Measurements from ENCODE around the gene TERB2. TPM values are rescaled to one million over a fixed set of nuclear protein-coding genes. Genes with fewer than 3 reads are reported as not detected.
"Not testable (repeated sequence)": the region's sequence is repeated elsewhere in the genome, so short reads cannot be mapped to it uniquely, and the experiment has no call there.

TERB2 gene
- total and polyA plus RNA-seq, 2 donors (not counting 3 experiments of a cell fraction or from before 2014, with no cell fraction given), result not detected

GRCh38 chr15:45020222-45020900 lies 63.9 kb downstream of the TERB2 start:
- H3K9ac ChIP-seq (replicated peaks; ENCODE audit: extremely low read depth, insufficient read depth, low read length); dilution Hi-C loops (cut with MboI; ENCODE audit: extremely low pct_ligation_motif_present, low sequenced_read_pairs); H4K20me1 ChIP-seq (replicated peaks; ENCODE audit: control insufficient read depth, extremely low read depth, insufficient read depth, low read length); H3K79me2 ChIP-seq (ENCODE audit: control insufficient read depth, insufficient read depth, low read length); H2AFZ ChIP-seq (ENCODE audit: low read depth, low read length); POLR2A ChIA-PET; H3K27me3 ChIP-seq (ENCODE audit: control insufficient read depth in 2 of 2, insufficient read depth in 2 of 2, low read length in 2 of 2); H3K9me3 ChIP-seq (replicated peaks; ENCODE audit: control insufficient read depth, insufficient read depth, low read length); H3K9me1 ChIP-seq (replicated peaks; ENCODE audit: control insufficient read depth, extremely low read depth, insufficient read depth, low read length); FAIRE-seq; H3K4me2 ChIP-seq (ENCODE audit: insufficient read depth, low read length); H3K4me3 ChIP-seq (replicated peaks in 1 of 3; ENCODE audit: insufficient read depth in 1 of 3, low read depth in 1 of 3, low read length in 3 of 3); H3K36me3 ChIP-seq (ENCODE audit: control insufficient read depth in 2 of 2, extremely low read depth in 1 of 2, insufficient read depth in 2 of 2, low read length in 2 of 2); H3K27ac ChIP-seq (ENCODE audit: insufficient read depth, low read depth, low read length); BruUV-seq (replicated peaks); intact Hi-C loops (cut with micrococcal nuclease); DNase-seq (ENCODE audit: low read depth, low spot score): not testable (repeated sequence)
- H3K4me1 ChIP-seq (ENCODE audit: control insufficient read depth, extremely low read depth, insufficient read depth, low read length), result peaks cover 13% of the 10 kb centered on the region
- CTCF ChIA-PET, result interaction anchor here (1.2 kb wide), 1 partner anchor 11 kb away, joined by 3 read pairs; no protein-coding TSS in a partner anchor

- intact Hi-C loops (cut with micrococcal nuclease); DNase-seq (ENCODE audit: low read depth, low spot score): not testable (repeated sequence)
Measured at GRCh38 chr15:45020901-45021259, 64.4 kb downstream of the TERB2 start.

More at GRCh38 chr15:45020901-45021259, 64.4 kb downstream of the TERB2 start:
- H3K27ac ChIP-seq (ENCODE audit: insufficient read depth, low read depth, low read length); H3K36me3 ChIP-seq (ENCODE audit: control insufficient read depth in 2 of 2, extremely low read depth in 1 of 2, insufficient read depth in 2 of 2, low read length in 2 of 2); POLR2A ChIA-PET; H2AFZ ChIP-seq (ENCODE audit: low read depth, low read length); H3K27me3 ChIP-seq (ENCODE audit: control insufficient read depth in 2 of 2, insufficient read depth in 2 of 2, low read length in 2 of 2); H3K4me2 ChIP-seq (ENCODE audit: insufficient read depth, low read length); H3K9me1 ChIP-seq (replicated peaks; ENCODE audit: control insufficient read depth, extremely low read depth, insufficient read depth, low read length); H3K9ac ChIP-seq (replicated peaks; ENCODE audit: extremely low read depth, insufficient read depth, low read length); BruUV-seq (replicated peaks); H3K9me3 ChIP-seq (replicated peaks; ENCODE audit: control insufficient read depth, insufficient read depth, low read length); dilution Hi-C loops (cut with MboI; ENCODE audit: extremely low pct_ligation_motif_present, low sequenced_read_pairs); H3K79me2 ChIP-seq (ENCODE audit: control insufficient read depth, insufficient read depth, low read length); H3K4me3 ChIP-seq (replicated peaks in 1 of 3; ENCODE audit: insufficient read depth in 1 of 3, low read depth in 1 of 3, low read length in 3 of 3); H4K20me1 ChIP-seq (replicated peaks; ENCODE audit: control insufficient read depth, extremely low read depth, insufficient read depth, low read length); FAIRE-seq: not testable (repeated sequence)
- peaks cover 13% of the 10 kb centered on the region for H3K4me1 ChIP-seq (ENCODE audit: control insufficient read depth, extremely low read depth, insufficient read depth, low read length)
- CTCF ChIA-PET, result interaction anchor here (1.1 to 1.2 kb wide), 2 partner anchors 10 to 52 kb away, joined by 3 read pairs; no protein-coding TSS in a partner anchor
